ENCODE data around the gene TEX264. TPM values are rescaled to one million over a fixed set of nuclear protein-coding genes. Genes with fewer than 3 reads are reported as not detected.

The TEX264 gene
- total RNA-seq, 1 experiment from 2014 or later: 44.3 TPM

DNA sequence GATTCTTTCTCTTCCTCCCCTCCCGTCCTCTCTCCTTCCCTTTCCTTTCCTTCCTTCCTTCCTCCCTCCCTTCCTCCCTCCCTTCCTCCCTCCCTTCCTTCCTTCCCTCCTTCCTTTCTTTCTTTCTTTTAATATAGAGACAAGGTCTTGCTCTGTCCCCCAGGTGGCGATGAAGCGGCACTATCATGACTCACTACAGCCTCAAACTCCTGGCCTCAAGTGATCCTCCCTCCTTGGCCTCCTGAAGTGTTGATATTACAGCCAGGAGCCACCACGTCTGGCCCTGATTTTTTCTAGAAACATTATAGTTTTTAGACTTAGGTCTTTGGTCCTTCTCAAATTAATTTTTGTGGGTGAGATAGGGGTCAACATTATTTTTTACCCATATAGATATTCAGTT is 51.3 kb downstream of the TEX264 start:
- H3K4me2 ChIP-seq: no peak overlapping the region
- ChIA-PET POLR2A (ENCODE audit: unreplicated experiment) (no interaction called here), CTCF (interaction anchor here (0.7 kb wide), 1 partner anchor 12 kb away, joined by 4 read pairs; no protein-coding TSS in a partner anchor)
- no peak overlapping the region for H3K4me3 ChIP-seq
- no peak for DNase-seq
- H3K36me3 ChIP-seq (ENCODE audit: low read depth): no peaks in the 10 kb centered on the region
- no peak overlapping the region for H3K27ac ChIP-seq
- no peaks in the 10 kb centered on the region for H3K9me3 ChIP-seq (ENCODE audit: insufficient read depth, low read depth)
- H3F3A ChIP-seq (ENCODE audit: insufficient read depth, low read depth): no peaks in the 10 kb centered on the region
- TF ChIP-seq, protein P1, sequence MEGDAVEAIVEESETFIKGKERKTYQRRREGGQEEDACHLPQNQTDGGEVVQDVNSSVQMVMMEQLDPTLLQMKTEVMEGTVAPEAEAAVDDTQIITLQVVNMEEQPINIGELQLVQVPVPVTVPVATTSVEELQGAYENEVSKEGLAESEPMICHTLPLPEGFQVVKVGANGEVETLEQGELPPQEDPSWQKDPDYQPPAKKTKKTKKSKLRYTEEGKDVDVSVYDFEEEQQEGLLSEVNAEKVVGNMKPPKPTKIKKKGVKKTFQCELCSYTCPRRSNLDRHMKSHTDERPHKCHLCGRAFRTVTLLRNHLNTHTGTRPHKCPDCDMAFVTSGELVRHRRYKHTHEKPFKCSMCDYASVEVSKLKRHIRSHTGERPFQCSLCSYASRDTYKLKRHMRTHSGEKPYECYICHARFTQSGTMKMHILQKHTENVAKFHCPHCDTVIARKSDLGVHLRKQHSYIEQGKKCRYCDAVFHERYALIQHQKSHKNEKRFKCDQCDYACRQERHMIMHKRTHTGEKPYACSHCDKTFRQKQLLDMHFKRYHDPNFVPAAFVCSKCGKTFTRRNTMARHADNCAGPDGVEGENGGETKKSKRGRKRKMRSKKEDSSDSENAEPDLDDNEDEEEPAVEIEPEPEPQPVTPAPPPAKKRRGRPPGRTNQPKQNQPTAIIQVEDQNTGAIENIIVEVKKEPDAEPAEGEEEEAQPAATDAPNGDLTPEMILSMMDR (conservative IDR thresholded peaks at IDR 0.05): 0 out of 2 replicates have a peak, but pooled peaks have one; percentile 14
- no peak for TF ChIP-seq EZH2 (IDR thresholded peaks at IDR 0.05; ENCODE audit: low read depth)
- no peaks in the 10 kb centered on the region for H3K9me2 ChIP-seq (ENCODE audit: insufficient read depth)
- intact Hi-C loops (cut with micrococcal nuclease; ENCODE audit: unreplicated experiment): no loop called here
- no peaks in the 10 kb centered on the region for H3K4me1 ChIP-seq (replicated peaks; ENCODE audit: insufficient read depth)
- BruUV-seq (replicated peaks): no TSS peak
- H2AFZ ChIP-seq: no peak overlapping the region
- H4K20me1 ChIP-seq (ENCODE audit: insufficient read depth): no peaks in the 10 kb centered on the region
- no peaks in the 10 kb centered on the region for H3K79me2 ChIP-seq (ENCODE audit: low read depth)
- no peaks in the 10 kb centered on the region for H3K27me3 ChIP-seq (ENCODE audit: insufficient read depth, low read depth)

DNA sequence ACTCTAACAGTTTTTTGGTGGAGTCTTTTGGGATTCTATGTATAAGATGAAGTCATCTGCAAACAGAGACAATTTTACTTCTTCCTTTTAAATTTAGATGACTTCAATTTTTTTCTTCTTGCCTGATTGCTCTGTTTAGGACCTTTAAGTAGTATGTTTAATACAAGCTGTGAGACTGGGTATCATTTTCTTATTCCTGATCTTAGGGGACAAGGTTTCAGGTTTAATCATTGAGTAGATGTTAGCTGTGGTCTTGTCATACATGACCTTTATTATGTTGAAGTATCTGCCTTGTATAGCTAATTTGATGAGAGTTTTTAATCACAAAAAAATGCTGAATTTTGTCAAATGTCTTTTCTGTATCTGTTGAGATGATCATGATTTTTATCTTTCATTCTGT is 56.4 kb downstream of the TEX264 start:
- Histone ChIP-seq H3K9me2 (ENCODE audit: insufficient read depth) (no peaks in the 10 kb centered on the region), H3K4me3 (no peak overlapping the region), H3K4me2 (no peak overlapping the region), H3K9me3 (ENCODE audit: insufficient read depth, low read depth) (no peaks in the 10 kb centered on the region), H4K20me1 (ENCODE audit: insufficient read depth) (no peaks in the 10 kb centered on the region), H3K79me2 (ENCODE audit: low read depth) (no peaks in the 10 kb centered on the region), H3K27me3 (ENCODE audit: insufficient read depth, low read depth) (no peaks in the 10 kb centered on the region), H3K27ac (no peak overlapping the region), H3F3A (ENCODE audit: insufficient read depth, low read depth) (no peaks in the 10 kb centered on the region), H3K36me3 (ENCODE audit: low read depth) (no peaks in the 10 kb centered on the region), H3K4me1 (replicated peaks; ENCODE audit: insufficient read depth) (no peaks in the 10 kb centered on the region), H2AFZ (no peak overlapping the region)
- no peak for DNase-seq
- no peak for TF ChIP-seq EZH2 (IDR thresholded peaks at IDR 0.05; ENCODE audit: low read depth)
- TF ChIP-seq, protein P1 (conservative IDR thresholded peaks at IDR 0.05): no peak
- POLR2A ChIA-PET (ENCODE audit: unreplicated experiment): no interaction called here
- intact Hi-C loops (cut with micrococcal nuclease; ENCODE audit: unreplicated experiment): no loop called here
- BruUV-seq (replicated peaks): no TSS peak
- CTCF ChIA-PET: no interaction called here

DNA sequence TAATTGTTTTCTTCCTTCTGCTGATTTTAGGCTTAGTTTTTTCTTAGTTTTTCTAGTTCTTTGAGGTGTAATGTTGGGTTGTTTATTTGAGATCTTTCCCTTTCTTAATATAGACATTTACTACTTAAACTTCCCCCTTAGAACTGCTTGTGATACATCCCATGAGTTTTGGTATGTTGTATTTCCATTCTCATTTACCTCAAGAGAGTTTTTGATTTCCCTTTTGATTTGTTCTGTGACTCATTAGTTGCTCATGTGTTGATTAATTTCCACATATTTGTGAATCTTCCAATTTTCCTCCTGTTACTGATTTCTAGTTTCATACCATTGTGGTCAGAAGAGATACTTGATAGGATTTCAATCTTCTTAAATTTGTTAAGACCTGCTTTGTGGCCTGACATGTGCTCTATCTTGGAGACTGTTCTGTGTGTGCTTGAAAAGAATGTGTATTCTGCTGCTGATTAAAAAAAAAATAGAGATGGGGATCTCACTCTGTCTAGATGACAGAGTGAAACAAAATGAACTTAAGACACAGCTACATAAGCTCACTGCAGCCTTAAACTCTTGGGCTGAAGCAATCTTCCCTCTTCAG is 58.1 kb downstream of the TEX264 start:
- DNase-seq: no peak
- H3K9me3 ChIP-seq (ENCODE audit: insufficient read depth, low read depth): no peaks in the 10 kb centered on the region
- H3K9me2 ChIP-seq (ENCODE audit: insufficient read depth): no peaks in the 10 kb centered on the region
- BruUV-seq (replicated peaks): no TSS peak
- no peak overlapping the region for H3K27ac ChIP-seq
- H3K27me3 ChIP-seq (ENCODE audit: insufficient read depth, low read depth): no peaks in the 10 kb centered on the region
- no peaks in the 10 kb centered on the region for H3F3A ChIP-seq (ENCODE audit: insufficient read depth, low read depth)
- H3K4me2 ChIP-seq: no peak overlapping the region
- H3K4me3 ChIP-seq: no peak overlapping the region
- no peaks in the 10 kb centered on the region for H4K20me1 ChIP-seq (ENCODE audit: insufficient read depth)
- intact Hi-C loops (cut with micrococcal nuclease; ENCODE audit: unreplicated experiment): no loop called here
- TF ChIP-seq EZH2 (IDR thresholded peaks at IDR 0.05; ENCODE audit: low read depth): no peak
- H3K79me2 ChIP-seq (ENCODE audit: low read depth): no peaks in the 10 kb centered on the region
- POLR2A ChIA-PET (ENCODE audit: unreplicated experiment): no interaction called here
- CTCF ChIA-PET: no interaction called here
- H3K4me1 ChIP-seq (replicated peaks; ENCODE audit: insufficient read depth): no peaks in the 10 kb centered on the region
- H2AFZ ChIP-seq: no peak overlapping the region
- no peaks in the 10 kb centered on the region for H3K36me3 ChIP-seq (ENCODE audit: low read depth)

Measured in PC-9 (cell line).